SK-N-MC (cell line): ENCODE results near the gene HSPB1.

Source experiments
- EZH2 ChIP-seq: fragments of 200-600 bp; sonication (generic); IDR thresholded peaks from one replicate; pipeline ENCODE4 v1.6.1; 2017; ENCODE audit warnings: antibody characterized with exemption
- FOXP2 ChIP-seq: optimal IDR thresholded peaks from 2 replicates; pipeline ENCODE3; 2011; ENCODE audit warnings: mild to moderate bottlenecking, moderate library complexity; ENCODE audit not compliant: insufficient read depth; ENCODE audit errors: extremely low read length, control extremely low read depth
- POLR2AphosphoS5 ChIP-seq: IDR thresholded peaks from 2 replicates; pipeline ENCODE4 v1.6.1; 2012; ENCODE audit warnings: mild to moderate bottlenecking, low read depth, low read length, borderline replicate concordance

- TF ChIP-seq EZH2 (no peak), POLR2AphosphoS5 (no peak), FOXP2 (no peak)
These were observed 7.9 kb downstream of the HSPB1 start for GRCh38 chr7:76310102-76310957.
